Psoas muscle (tissue), 8 donors: ENCODE data around the gene POU2AF1. TPM values are rescaled to one million over a fixed set of nuclear protein-coding genes. Genes with fewer than 3 reads are reported as not detected.

Experiments used
- ATAC-seq, 4 donors: fragments of 200-7000 bp; cut with Tn5 transposase; one replicate each; pipeline ENCODE4 v1.9.1; 2020; ENCODE audit warnings: moderate library complexity in 3 of 4, mild to moderate bottlenecking in 2 of 4
- DNase-seq, 2 donors: peaks; one replicate each; pipeline ENCODE4 v3.0.0-alpha.2; 2020
- H3K27ac ChIP-seq: fragments of 200-600 bp; one replicate; pipeline ENCODE4 v1.8.0; 2022
- H3K27me3 ChIP-seq, 3 donors: fragments of 200-600 bp in 1 of 3; one replicate each; pipeline versions ENCODE4 v1.6.1 to v1.8.0; 2013 to 2022; ENCODE audit warnings: low read length in 2 of 3, mild to moderate bottlenecking in 2 of 3, moderate library complexity in 1 of 3; ENCODE audit not compliant: insufficient read depth in 3 of 3
- H3K36me3 ChIP-seq, 2 donors: fragments of 200-600 bp in 1 of 2; one replicate each; pipeline versions ENCODE4 v1.6.1 to v1.8.0; 2013 to 2022; ENCODE audit warnings: low read depth in 1 of 2, mild to moderate bottlenecking in 1 of 2, moderate library complexity in 1 of 2; ENCODE audit not compliant: insufficient read depth in 1 of 2
- H3K4me1 ChIP-seq: fragments of 200-600 bp; one replicate; pipeline ENCODE4 v1.8.0; 2022
- H3K4me3 ChIP-seq: fragments of 200-600 bp; one replicate; pipeline ENCODE4 v1.8.0; 2022; ENCODE audit warnings: mild to moderate bottlenecking
- H3K9me3 ChIP-seq: fragments of 200-600 bp; one replicate; pipeline ENCODE4 v1.8.0; 2022
- WGBS, 3 donors: extraction: QIAGEN DNeasy Blood & Tissue Kit; methylation state at CpG; one replicate each; pipeline versions ENCODE4 v1.1.6 to v1.1.7; 2013; 5-methylcytosine and 5-hydroxymethylcytosine counted together
- intact Hi-C, 2 donors: fragments of 100-400 bp; cut with DNase I; formaldehyde crosslinking; loops; one replicate each; pipeline versions ENCODE4 v1.11.0 to v1.14.2; 2022
- polyA plus RNA-seq, 3 donors: library from polyadenylated mRNA; stranded (reverse); fragments of 200-250 nt; gene quantifications; one replicate each; pipeline ENCODE4 v1.2.3, GENCODE V29; 2013
- total RNA-seq, 4 donors: library from RNA; stranded (reverse); fragmentation: NEBNext Ultra II Directional in 2 of 4; extraction: Animal tissue kit (Norgen Biotek cat#: 25700) in 2 of 4; gene quantifications; one replicate each; pipeline versions ENCODE4 v1.2.1 to v1.2.4, GENCODE V29; 2021 to 2023
- TF ChIP-seq, protein P1 (sequence below): fragments of 200-600 bp; IDR thresholded peaks from one replicate; pipeline ENCODE4 v1.8.0; 2022; ENCODE audit warnings: antibody characterized with exemption
- donor health status: healthy with polysubstance abuse.
- donor health status: DM: no; HTN: no; CAD: no; lungs with moderate emphysema.
- donor health status: Bipolar disorder and iron deficiency.
- donor health status: healthy.
- donor health status: DM: yes; HTN: yes; CAD: no.
- donor health status: DM: no; HTN: no; CAD: no.
- donor health status: DM: no; HTN: no; CAD: no.
- donor health status: DM: yes; HTN: yes; CAD: no.

POU2AF1 gene
- total and polyA plus RNA-seq, 7 donors: 0.01 to 0.25 (median 0.13) TPM; not detected in 3

DNA sequence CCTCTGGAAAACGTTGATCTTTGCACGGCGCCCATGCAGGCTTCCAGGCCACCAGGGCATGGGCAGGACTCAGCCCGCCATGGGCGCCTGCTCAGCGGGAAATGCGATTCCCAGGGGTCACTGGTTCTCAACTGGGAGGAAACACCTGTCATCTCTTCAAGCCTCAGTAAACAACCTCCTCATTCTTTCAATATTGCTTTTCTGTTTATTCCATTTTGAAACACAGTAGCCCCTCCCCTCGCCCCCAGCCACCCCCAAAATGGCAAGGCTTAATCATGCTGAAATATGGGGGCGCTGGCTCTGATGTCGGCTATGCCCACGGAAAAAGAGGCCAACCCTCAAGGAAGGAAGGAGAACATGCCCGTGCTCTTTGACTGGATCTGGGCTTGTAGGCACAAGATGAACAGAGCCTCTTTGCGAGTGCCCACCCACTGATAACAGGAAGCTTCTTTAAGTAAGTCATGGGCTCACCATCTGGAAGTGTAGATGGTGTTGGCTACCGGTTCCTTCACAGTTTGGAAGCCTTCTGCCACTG lies 594 bp upstream of the POU2AF1 start:
- Histone ChIP-seq H3K9me3 (no peaks in the 10 kb centered on the region), H3K4me1 (no peaks in the 10 kb centered on the region), H3K36me3 (no peaks in the 10 kb centered on the region), H3K27me3 (peaks cover 0 to 3% (median 0%) of the 10 kb centered on the region in 3 donors), H3K4me3 (no peak overlapping the region), H3K27ac (no peak overlapping the region)
- intact Hi-C loops: no loop called here
- no peak for DNase-seq
- TF ChIP-seq, protein P1, sequence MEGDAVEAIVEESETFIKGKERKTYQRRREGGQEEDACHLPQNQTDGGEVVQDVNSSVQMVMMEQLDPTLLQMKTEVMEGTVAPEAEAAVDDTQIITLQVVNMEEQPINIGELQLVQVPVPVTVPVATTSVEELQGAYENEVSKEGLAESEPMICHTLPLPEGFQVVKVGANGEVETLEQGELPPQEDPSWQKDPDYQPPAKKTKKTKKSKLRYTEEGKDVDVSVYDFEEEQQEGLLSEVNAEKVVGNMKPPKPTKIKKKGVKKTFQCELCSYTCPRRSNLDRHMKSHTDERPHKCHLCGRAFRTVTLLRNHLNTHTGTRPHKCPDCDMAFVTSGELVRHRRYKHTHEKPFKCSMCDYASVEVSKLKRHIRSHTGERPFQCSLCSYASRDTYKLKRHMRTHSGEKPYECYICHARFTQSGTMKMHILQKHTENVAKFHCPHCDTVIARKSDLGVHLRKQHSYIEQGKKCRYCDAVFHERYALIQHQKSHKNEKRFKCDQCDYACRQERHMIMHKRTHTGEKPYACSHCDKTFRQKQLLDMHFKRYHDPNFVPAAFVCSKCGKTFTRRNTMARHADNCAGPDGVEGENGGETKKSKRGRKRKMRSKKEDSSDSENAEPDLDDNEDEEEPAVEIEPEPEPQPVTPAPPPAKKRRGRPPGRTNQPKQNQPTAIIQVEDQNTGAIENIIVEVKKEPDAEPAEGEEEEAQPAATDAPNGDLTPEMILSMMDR: no peak
- no peak for ATAC-seq
- 72 to 80% (median 73%) methylated on average over 14 of the region's 14 CpGs for whole genome bisulfite sequencing, 3 donors

DNA sequence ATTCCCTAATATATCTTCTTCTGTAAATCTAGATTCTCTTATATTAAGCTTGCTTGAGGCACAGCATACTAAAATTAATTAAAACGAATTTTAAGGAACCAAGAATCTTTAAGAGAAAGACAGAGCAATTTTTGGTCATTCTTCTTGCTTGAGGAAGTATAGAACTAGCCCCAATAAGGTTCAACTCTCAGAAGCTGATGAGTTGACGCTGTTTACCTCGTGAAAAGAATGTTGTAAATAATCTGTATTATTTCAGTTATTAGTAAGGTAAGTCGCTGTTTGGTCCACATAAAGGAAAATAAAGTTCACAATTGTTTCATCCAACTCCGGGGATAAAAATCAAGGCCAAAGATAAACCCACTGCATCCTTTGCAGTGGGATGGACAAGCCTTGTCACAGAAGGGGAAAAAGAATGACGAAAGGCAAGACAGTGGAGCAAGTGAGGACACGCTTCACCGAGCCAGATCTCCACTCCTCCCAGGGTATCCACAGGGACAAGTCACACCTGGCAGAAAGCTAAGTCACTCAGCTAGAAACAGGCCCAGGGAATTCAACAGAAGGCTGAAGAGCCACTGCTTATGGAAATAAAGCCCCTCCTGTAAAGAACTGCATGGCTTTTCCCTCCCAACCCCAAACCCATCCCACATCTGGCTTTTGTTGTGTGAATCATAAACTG lies 752 bp downstream of the POU2AF1 start:
- TF ChIP-seq, protein P1: no peak
- ATAC-seq: no peak
- intact Hi-C loops: no loop called here
- Histone ChIP-seq H3K27me3 (peaks cover 0 to 3% (median 0%) of the 10 kb centered on the region in 3 donors), H3K9me3 (no peaks in the 10 kb centered on the region), H3K4me3 (no peak overlapping the region), H3K27ac (no peak overlapping the region), H3K4me1 (no peaks in the 10 kb centered on the region), H3K36me3 (no peaks in the 10 kb centered on the region)
- no peak for DNase-seq
- 66 to 72% (median 71%) methylated on average over 8 of the region's 8 CpGs for WGBS, 3 donors

DNA sequence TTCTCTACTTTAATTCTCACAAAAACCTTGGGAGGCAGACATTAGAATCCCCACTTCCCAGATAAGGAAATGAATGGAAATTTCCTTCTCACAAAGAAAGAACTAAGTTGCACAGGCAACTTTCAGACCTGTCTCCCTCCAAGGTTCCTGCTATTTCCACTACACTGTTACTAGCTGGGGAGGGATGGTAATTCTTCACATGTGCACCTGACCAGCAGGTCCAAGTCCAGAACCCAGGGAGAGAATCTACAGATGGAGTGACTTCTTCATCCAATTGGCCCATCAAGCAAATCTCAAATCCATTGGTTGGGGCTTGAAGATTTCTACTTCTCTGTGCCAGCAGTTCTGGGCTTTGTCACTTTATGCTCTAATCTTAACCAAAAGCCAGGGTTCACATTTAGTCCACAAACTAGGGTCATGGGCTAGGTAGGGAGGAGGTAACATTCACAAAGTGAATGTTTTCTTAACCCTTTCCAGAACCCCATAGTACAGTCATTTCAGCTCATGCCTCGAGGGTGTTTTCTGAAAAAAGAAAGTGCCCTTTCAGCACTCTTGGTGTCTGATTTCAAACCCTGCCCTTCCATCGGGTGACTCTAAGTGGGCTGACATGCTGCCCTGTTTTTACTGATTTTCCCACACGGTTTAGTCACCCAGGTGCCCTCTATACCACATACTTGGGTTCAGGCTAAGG lies 2.7 kb downstream of the POU2AF1 start:
- WGBS, 3 donors: 33 to 38% (median 36%) methylated on average over 3 of the region's 3 CpGs
- no peak overlapping the region for H3K4me3 ChIP-seq
- no peaks in the 10 kb centered on the region for H3K36me3 ChIP-seq
- H3K27ac ChIP-seq: no peak overlapping the region
- H3K9me3 ChIP-seq: no peaks in the 10 kb centered on the region
- ATAC-seq: no peak
- intact Hi-C loops: no loop called here
- no peak for DNase-seq
- H3K27me3 ChIP-seq: peaks cover 0 to 3% (median 0%) of the 10 kb centered on the region in 3 donors
- no peaks in the 10 kb centered on the region for H3K4me1 ChIP-seq
- TF ChIP-seq, protein P1: no peak

DNA sequence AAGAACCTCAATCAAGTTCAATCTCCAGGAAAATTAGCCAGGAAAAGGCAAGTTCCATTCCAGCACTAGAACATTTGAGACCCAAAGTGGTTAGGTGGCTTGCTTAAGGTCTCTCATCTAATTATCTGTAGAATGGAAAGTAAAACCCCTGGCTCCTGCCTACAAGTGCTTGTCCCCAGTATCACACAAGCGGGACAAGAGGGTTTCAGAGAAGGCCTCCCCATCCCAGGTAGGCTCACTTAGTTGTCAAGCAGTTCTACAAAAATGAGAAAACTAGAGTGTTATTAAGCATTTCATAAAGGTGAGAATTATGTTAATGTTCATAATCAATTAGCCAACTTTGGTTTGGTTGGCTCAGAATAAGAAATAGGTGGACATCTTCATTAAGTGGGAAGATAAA lies 5.5 kb downstream of the POU2AF1 start:
- DNase-seq (no peak), ATAC-seq (no peak)
- no peak overlapping the region for H3K27ac ChIP-seq
- no peak overlapping the region for H3K4me3 ChIP-seq
- TF ChIP-seq, protein P1: no peak
- H3K27me3 ChIP-seq: no peaks in the 10 kb centered on the region
- H3K9me3 ChIP-seq: no peaks in the 10 kb centered on the region
- H3K36me3 ChIP-seq: no peaks in the 10 kb centered on the region
- no peaks in the 10 kb centered on the region for H3K4me1 ChIP-seq
- intact Hi-C loops: no loop called here
- WGBS, 3 donors: 97 to 100% (median 98%) methylated on average over 1 of the region's 1 CpG
